ENCODE data around the gene COQ10B. TPM values are rescaled to one million over a fixed set of nuclear protein-coding genes. Genes with fewer than 3 reads are reported as not detected.

The COQ10B gene
- 15.2 to 18.6 TPM (median 18.1 TPM) in 5 replicates for total RNA-seq (2022; extraction: Qiagen RNA extraction)

DNA sequence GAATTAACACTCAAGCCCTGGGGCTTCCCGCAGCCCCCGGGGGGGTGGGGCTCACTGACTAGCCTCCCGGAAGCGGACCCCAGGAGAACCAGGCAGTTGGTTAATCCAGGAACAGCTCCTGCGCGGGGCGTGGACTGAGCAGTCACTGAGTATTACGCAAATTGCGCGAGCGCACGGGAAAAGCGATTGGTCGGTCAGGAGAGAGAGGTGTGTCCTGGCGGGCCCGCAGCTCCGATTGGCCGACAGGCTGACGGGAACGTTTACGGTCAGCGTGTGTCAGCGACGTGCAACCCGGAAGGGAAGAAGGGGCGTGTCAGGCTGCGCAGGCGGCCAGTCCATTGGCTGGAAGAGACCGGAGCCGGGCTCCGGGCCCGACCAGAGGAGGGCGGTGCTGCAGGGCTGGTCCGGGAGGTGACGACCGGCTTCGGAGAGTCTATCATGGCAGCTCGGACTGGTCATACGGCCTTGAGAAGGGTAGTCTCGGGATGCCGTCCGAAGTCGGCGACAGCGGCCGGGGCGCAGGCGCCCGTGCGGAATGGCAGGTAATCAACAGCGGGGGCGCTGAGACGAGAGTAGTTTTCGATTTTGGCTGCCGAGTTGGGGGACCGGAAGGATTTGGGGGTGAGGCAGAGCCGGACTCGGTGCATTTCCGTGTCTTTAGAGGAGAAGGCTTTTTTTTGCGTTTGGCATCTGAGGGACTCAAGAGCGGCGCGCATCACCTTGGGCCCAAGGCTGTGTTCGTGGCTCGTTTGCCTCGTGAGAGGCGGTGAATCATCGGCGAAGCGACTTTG lies at the start of gene COQ10B:
Gene COQ10B, plus strand, starts transcription at position 430 of the 791 bp plus-strand sequence. Its CDS starts 9 bp downstream, at position 439.

DNA sequence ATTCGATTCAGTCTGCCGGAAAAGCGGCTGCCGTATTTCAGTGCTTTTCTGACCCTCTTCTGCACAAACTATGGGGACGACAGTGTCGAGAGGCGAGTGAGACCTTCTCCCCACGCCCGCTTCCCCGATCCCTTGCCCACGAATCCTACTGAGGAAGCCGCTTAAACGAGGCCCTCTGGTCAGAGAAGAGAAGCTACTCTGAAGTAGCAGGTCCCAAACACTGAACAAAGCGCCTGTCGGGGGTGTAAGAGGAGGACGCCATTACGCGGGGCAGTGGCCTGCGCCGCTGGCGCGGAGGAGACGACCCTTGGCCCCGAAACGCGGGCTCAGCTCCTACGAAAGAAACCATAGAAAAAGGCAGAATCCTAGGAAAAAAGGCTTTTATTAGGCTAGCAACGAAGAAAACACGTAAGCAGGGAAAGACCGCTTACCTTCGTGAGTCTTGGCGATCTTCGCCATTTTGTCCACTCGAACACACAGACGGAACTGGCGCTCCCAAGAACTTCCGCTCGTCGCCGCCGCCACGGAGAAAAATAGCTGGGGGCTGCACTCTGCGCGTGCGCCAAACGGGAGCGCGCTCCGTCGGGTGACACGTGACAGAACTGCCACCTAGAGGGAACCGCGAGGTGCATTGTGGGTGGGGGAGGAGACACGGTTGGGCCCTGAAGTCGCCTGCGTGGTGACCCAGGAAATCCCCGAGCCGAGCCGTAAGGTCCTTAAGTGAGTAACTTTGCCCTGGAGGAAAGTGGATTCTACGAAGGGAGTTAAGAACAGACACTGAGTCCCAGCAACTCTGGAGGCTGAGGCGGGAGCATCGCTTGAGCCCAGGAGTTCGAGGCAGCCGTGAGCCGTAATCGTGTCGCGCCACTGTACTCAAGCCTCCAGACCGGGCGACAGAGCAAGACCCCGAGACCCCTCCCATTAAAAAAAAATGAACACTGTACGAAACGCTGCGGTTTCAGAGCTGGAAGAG lies 18.5 kb upstream of the COQ10B start, which contains the start of gene SF3B1:
Gene SF3B1, minus strand, starts transcription at position 488 of the 973 bp plus-strand sequence. Its CDS starts 29 bp downstream, at position 459.

DNA sequence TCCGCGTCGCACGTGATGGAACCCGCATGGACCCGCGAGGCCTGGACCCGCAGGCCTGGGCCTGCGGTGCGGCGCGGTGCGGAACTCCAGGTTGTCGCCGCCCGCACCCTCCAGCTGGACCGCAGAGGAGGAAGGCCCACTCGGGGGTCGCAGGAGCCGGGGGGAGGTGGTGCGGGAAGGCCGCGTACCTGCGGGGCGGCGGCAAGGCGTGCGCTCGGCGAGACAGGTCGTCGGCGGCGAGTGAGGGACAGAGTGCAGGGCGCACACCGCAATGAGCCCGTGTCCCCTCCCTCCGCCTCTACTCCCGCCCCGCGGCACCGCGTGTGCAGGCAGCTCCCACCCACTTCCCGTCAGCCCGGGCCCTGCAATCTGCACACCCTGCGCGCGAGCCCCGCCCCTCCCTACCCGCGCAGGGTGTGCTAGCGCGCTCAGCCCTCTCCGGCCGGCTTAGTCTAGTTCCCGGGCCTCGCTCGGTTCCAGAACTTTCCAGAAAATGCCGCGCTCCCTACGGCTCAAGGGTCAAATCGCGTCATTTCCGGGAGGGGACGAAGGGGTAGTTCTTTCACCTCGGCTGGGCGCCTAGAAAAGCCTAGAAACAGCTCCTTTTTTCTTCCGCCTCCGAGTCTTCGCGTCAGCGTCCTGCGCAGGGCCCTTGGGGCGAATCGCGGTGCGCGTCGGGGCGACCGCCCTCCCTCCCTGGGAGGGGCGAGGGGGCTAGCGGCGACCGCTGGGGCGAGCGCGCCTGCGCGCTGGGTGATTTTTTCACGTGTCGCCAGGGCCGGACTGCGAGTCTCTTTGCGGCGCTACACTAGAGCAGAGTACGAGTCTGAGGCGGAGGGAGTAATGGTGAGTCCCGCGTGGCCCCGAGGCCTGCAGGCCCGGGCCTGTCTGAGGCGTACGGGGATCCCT lies 46.5 kb downstream of the COQ10B start, which contains the start of the genes HSPD1 and HSPE1:
Gene HSPD1, minus strand, starts transcription at position 247 of the 909 bp plus-strand sequence. CDS start 992 bp downstream, outside the sequence.
Gene HSPE1, plus strand, starts transcription at position 786 of the 909 bp plus-strand sequence. Its CDS starts 58 bp downstream, at position 844.

DNA sequence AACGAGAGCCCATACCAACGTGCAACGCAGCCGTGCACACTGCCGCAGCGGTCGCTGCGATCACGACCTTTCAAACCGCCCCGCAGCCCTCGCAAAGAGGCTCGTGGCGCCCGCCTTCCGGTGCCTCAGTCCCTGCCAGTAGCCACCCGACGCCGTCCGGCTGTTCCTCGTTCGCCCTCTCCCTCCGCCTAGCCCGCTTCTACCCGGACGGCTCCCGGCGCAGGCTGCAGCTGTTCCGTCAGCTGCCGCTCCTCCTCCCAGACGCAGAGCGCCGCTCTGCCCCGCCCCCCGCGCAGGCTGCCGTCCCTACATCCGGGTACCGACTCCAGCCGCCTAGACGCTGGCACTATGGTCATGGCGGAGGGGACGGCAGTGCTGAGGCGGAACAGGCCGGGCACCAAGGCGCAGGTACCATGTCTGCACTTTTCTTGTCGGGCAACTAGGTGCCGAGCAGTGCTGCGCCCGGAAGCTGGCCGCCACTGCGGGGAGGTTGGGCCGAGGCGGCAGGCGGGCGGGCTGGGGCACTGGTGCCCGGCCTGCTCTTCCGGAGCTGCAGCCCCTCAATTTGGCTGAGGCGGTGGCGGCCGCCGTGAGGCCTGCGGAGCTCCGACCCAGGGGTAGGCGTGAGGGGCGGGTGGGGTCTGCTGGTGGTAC lies 62.5 kb downstream of the COQ10B start, which contains the start of gene MOB4:
Gene MOB4, plus strand, starts transcription at position 328 of the 654 bp plus-strand sequence. Its CDS starts 21 bp downstream, at position 349.

Other genes starting within 250 kb of the COQ10B start
- 1.2 to 3.3 TPM (median 2.7 TPM) in 5 replicates for gene ANKRD44, start 142.8 kb upstream of the COQ10B start, total RNA-seq (2022; extraction: Qiagen RNA extraction)
- gene SF3B1, start 18.5 kb upstream of the COQ10B start, total RNA-seq (2022; extraction: Qiagen RNA extraction) = 109 to 150 TPM (median 130 TPM) in 5 replicates
- gene HSPD1, start 46.3 kb downstream of the COQ10B start, total RNA-seq (2022; extraction: Qiagen RNA extraction) = 567 to 637 TPM (median 602 TPM) in 5 replicates
- 400 to 891 TPM (median 465 TPM) in 5 replicates for gene HSPE1, start 46.8 kb downstream of the COQ10B start, total RNA-seq (2022; extraction: Qiagen RNA extraction)
- gene MOB4, start 62.5 kb downstream of the COQ10B start, total RNA-seq (2022; extraction: Qiagen RNA extraction) = 20.0 to 32.3 TPM (median 27.3 TPM) in 5 replicates
- gene RFTN2, start 222.0 kb downstream of the COQ10B start, total RNA-seq (2022; extraction: Qiagen RNA extraction) = 0.02 TPM in 1 of 5 replicates, not detected in the others